Karpas-422 (cell line): ENCODE results near the gene GPC6. TPM values are rescaled to one million over a fixed set of nuclear protein-coding genes. Genes with fewer than 3 reads are reported as not detected.

ENCODE experiments used
- DNase-seq: peaks from one replicate; pipeline ENCODE4 v3.0.0-alpha.2; 2015
- H2AFZ ChIP-seq: fragments of 200-600 bp; sonication (generic); 2 replicates; pipeline ENCODE4 v1.6.1; 2014; ENCODE audit warnings: antibody characterized with exemption, low read length, mixed read lengths
- H3K27ac ChIP-seq: fragments of 200-600 bp; sonication (generic); 2 replicates; pipeline ENCODE4 v1.5.1; 2014; ENCODE audit warnings: mild to moderate bottlenecking, low read length, moderate library complexity
- H3K27me3 ChIP-seq: fragments of 200-600 bp; sonication (generic); 2 replicates; pipeline ENCODE4 v1.6.1; 2014; ENCODE audit warnings: low read length, mixed read lengths
- H3K36me3 ChIP-seq: fragments of 200-600 bp; sonication (generic); 2 replicates; pipeline ENCODE4 v1.6.1; 2014; ENCODE audit warnings: low read length, mixed read lengths; ENCODE audit not compliant: insufficient read depth
- H3K4me1 ChIP-seq: fragments of 200-600 bp; sonication (generic); 2 replicates; pipeline ENCODE4 v1.6.1; 2014; ENCODE audit warnings: mild to moderate bottlenecking, low read length, mixed read lengths
- H3K4me2 ChIP-seq: fragments of 200-600 bp; sonication (generic); 2 replicates; pipeline ENCODE4 v1.6.1; 2014; ENCODE audit warnings: low read length, low read depth, mild to moderate bottlenecking; ENCODE audit not compliant: poor library complexity, severe bottlenecking
- H3K4me3 ChIP-seq: fragments of 200-600 bp; sonication (generic); 2 replicates; pipeline ENCODE4 v1.5.1; 2014; ENCODE audit warnings: mild to moderate bottlenecking, antibody characterized with exemption, low read length, mixed read lengths
- H3K79me2 ChIP-seq: fragments of 200-600 bp; sonication (generic); 2 replicates; pipeline ENCODE4 v1.6.1; 2014; ENCODE audit warnings: mild to moderate bottlenecking, low read length, mixed read lengths
- H3K9ac ChIP-seq: fragments of 200-600 bp; sonication (generic); 2 replicates; pipeline ENCODE4 v1.6.0; 2014; ENCODE audit warnings: low read length
- H3K9me2 ChIP-seq: fragments of 200-600 bp; sonication (generic), shearing (Covaris generic); replicated peaks from 2 replicates; pipeline ENCODE4 v1.6.0; 2014; ENCODE audit warnings: mild to moderate bottlenecking, low read length, moderate library complexity; ENCODE audit not compliant: insufficient read depth
- H3K9me3 ChIP-seq: fragments of 300-700, 200-600 bp; sonication (generic); 2 replicates; pipeline ENCODE4 v1.6.1; 2014; ENCODE audit warnings: low read length, mixed read lengths
- H4K20me1 ChIP-seq: fragments of 200-600 bp; sonication (generic); 2 replicates; pipeline ENCODE4 v1.6.1; 2014; ENCODE audit warnings: mild to moderate bottlenecking, antibody characterized with exemption, low read length, low read depth; ENCODE audit not compliant: insufficient read depth
- total RNA-seq: library from RNA; depleted of rRNA; stranded (reverse); fragments of >200 nt; shearing (Covaris generic); gene quantifications from 2 replicates; pipeline ENCODE4 v1.2.3, GENCODE V29; 2014; ENCODE audit warnings: low replicate concordance

GPC6 gene
- total RNA-seq, 1 experiment from 2014 or later, result not detected

- H3K27ac ChIP-seq, result no peak overlapping the region
- H3K27me3 ChIP-seq, result no peaks in the 10 kb centered on the region
- no peaks in the 10 kb centered on the region for H3K4me1 ChIP-seq
- H3K79me2 ChIP-seq, result no peaks in the 10 kb centered on the region
- no peak for DNase-seq
- H3K4me2 ChIP-seq, result no peak overlapping the region
- H3K9ac ChIP-seq, result no peak overlapping the region
- no peaks in the 10 kb centered on the region for H3K36me3 ChIP-seq
- H3K4me3 ChIP-seq, result no peak overlapping the region
- peaks cover 23% of the 10 kb centered on the region for H3K9me3 ChIP-seq
- H3K9me2 ChIP-seq, result no peaks in the 10 kb centered on the region
- H2AFZ ChIP-seq, result no peak overlapping the region
- H4K20me1 ChIP-seq, result no peaks in the 10 kb centered on the region
These were observed 624.6 kb downstream of the GPC6 start for GRCh38 chr13:93851236-93851635.

- Histone ChIP-seq H3K9ac (no peak overlapping the region), H2AFZ (no peak overlapping the region), H3K4me3 (no peak overlapping the region), H3K27me3 (no peaks in the 10 kb centered on the region), H3K9me2 (no peaks in the 10 kb centered on the region), H3K4me2 (no peak overlapping the region), H3K9me3 (peaks cover 33% of the 10 kb centered on the region), H3K27ac (no peak overlapping the region), H3K79me2 (no peaks in the 10 kb centered on the region), H3K4me1 (no peaks in the 10 kb centered on the region), H4K20me1 (no peaks in the 10 kb centered on the region), H3K36me3 (no peaks in the 10 kb centered on the region)
- no peak for DNase-seq
These were observed 627.3 kb downstream of the GPC6 start for GRCh38 chr13:93853912-93854311.

- H3K9me3 ChIP-seq, result peaks cover 36% of the 10 kb centered on the region
- H4K20me1 ChIP-seq, result no peaks in the 10 kb centered on the region
- no peak overlapping the region for H3K4me2 ChIP-seq
- H3K79me2 ChIP-seq, result no peaks in the 10 kb centered on the region
- H3K27me3 ChIP-seq, result no peaks in the 10 kb centered on the region
- no peaks in the 10 kb centered on the region for H3K36me3 ChIP-seq
- H3K4me1 ChIP-seq, result no peaks in the 10 kb centered on the region
- H3K9ac ChIP-seq, result no peak overlapping the region
- H3K9me2 ChIP-seq, result no peaks in the 10 kb centered on the region
- H3K4me3 ChIP-seq, result no peak overlapping the region
- no peak overlapping the region for H3K27ac ChIP-seq
- H2AFZ ChIP-seq, result no peak overlapping the region
- no peak for DNase-seq
These were observed 630.5 kb downstream of the GPC6 start for GRCh38 chr13:93857126-93857525.

GRCh38 chr13:93859716-93860115, 633.1 kb downstream of the GPC6 start:
- Histone ChIP-seq H3K79me2 (no peaks in the 10 kb centered on the region), H2AFZ (no peak overlapping the region)

GRCh38 chr13:93861818-93862217, 635.2 kb downstream of the GPC6 start:
- Histone ChIP-seq H2AFZ (no peak overlapping the region), H3K4me3 (no peak overlapping the region), H3K4me1 (no peaks in the 10 kb centered on the region), H3K27me3 (no peaks in the 10 kb centered on the region), H3K79me2 (no peaks in the 10 kb centered on the region), H4K20me1 (no peaks in the 10 kb centered on the region), H3K27ac (no peak overlapping the region), H3K9me3 (peaks cover 32% of the 10 kb centered on the region), H3K9me2 (no peaks in the 10 kb centered on the region), H3K9ac (no peak overlapping the region), H3K4me2 (no peak overlapping the region), H3K36me3 (no peaks in the 10 kb centered on the region)
- DNase-seq, result no peak

More at GRCh38 chr13:93859716-93860115, 633.1 kb downstream of the GPC6 start:
- Histone ChIP-seq H3K27ac (no peak overlapping the region), H3K4me3 (no peak overlapping the region), H3K9me2 (no peaks in the 10 kb centered on the region), H3K36me3 (no peaks in the 10 kb centered on the region), H4K20me1 (no peaks in the 10 kb centered on the region), H3K4me2 (no peak overlapping the region), H3K4me1 (no peaks in the 10 kb centered on the region), H3K9ac (no peak overlapping the region), H3K27me3 (no peaks in the 10 kb centered on the region), H3K9me3 (peaks cover 40% of the 10 kb centered on the region)
- no peak for DNase-seq

GRCh38 chr13:93862259-93862658, 635.7 kb downstream of the GPC6 start:
- Histone ChIP-seq H3K4me3 (no peak overlapping the region), H3K4me1 (no peaks in the 10 kb centered on the region), H3K9ac (no peak overlapping the region), H3K79me2 (no peaks in the 10 kb centered on the region), H3K27ac (no peak overlapping the region), H2AFZ (no peak overlapping the region), H3K4me2 (no peak overlapping the region), H4K20me1 (no peaks in the 10 kb centered on the region), H3K9me2 (no peaks in the 10 kb centered on the region), H3K9me3 (peaks cover 31% of the 10 kb centered on the region), H3K27me3 (no peaks in the 10 kb centered on the region), H3K36me3 (no peaks in the 10 kb centered on the region)
- DNase-seq, result no peak

GRCh38 chr13:93865235-93865634, 638.6 kb downstream of the GPC6 start:
- no peak for DNase-seq
- Histone ChIP-seq H4K20me1 (no peaks in the 10 kb centered on the region), H3K9me2 (no peaks in the 10 kb centered on the region), H3K79me2 (no peaks in the 10 kb centered on the region), H3K4me3 (no peak overlapping the region), H3K36me3 (no peaks in the 10 kb centered on the region), H3K27me3 (no peaks in the 10 kb centered on the region), H3K4me1 (no peaks in the 10 kb centered on the region), H3K9me3 (peaks cover 31% of the 10 kb centered on the region), H2AFZ (no peak overlapping the region), H3K9ac (no peak overlapping the region), H3K27ac (no peak overlapping the region), H3K4me2 (no peak overlapping the region)

GRCh38 chr13:93867481-93867880, 640.9 kb downstream of the GPC6 start:
- Histone ChIP-seq H3K9me2 (no peaks in the 10 kb centered on the region), H4K20me1 (no peaks in the 10 kb centered on the region), H3K9me3 (peaks cover 30% of the 10 kb centered on the region), H3K9ac (no peak overlapping the region), H3K79me2 (no peaks in the 10 kb centered on the region), H3K4me3 (no peak overlapping the region), H2AFZ (no peak overlapping the region), H3K4me2 (no peak overlapping the region), H3K27ac (no peak overlapping the region), H3K4me1 (no peaks in the 10 kb centered on the region), H3K27me3 (no peaks in the 10 kb centered on the region), H3K36me3 (no peaks in the 10 kb centered on the region)
- DNase-seq, result no peak

- H3K4me3 ChIP-seq, result no peak overlapping the region
- peaks cover 23% of the 10 kb centered on the region for H3K9me3 ChIP-seq
- H3K9me2 ChIP-seq, result no peaks in the 10 kb centered on the region
- no peak overlapping the region for H3K9ac ChIP-seq
- no peak overlapping the region for H2AFZ ChIP-seq
- H3K4me2 ChIP-seq, result no peak overlapping the region
- H3K27me3 ChIP-seq, result no peaks in the 10 kb centered on the region
- no peaks in the 10 kb centered on the region for H3K36me3 ChIP-seq
- no peaks in the 10 kb centered on the region for H3K4me1 ChIP-seq
- no peaks in the 10 kb centered on the region for H3K79me2 ChIP-seq
- H4K20me1 ChIP-seq, result no peaks in the 10 kb centered on the region
- DNase-seq, result no peak
- H3K27ac ChIP-seq, result no peak overlapping the region
These were observed 645.8 kb downstream of the GPC6 start for GRCh38 chr13:93872376-93872775.
